Hematopoietic multipotent progenitor cell treated with erythropoietin and hydrocortisone succinate and interleukin-3 and kit ligand, for 17 days (in vitro differentiated cells): ENCODE results near the gene ORC6.

Source experiments
- DNase-seq: peaks from one replicate; pipeline ENCODE4 v3.0.0-alpha.2; 2015; ENCODE audit warnings: low spot score

ORC6 gene

GRCh38 chr16:46701615-46702014 lies 12.2 kb downstream of the ORC6 start:
- DNase-seq = no peak

- DNase-seq = no peak
Observed at GRCh38 chr16:46702030-46702429, 12.6 kb downstream of the ORC6 start.

- no peak for DNase-seq
Observed at GRCh38 chr16:46706642-46707041, 17.2 kb downstream of the ORC6 start.

GRCh38 chr16:46709469-46710005 lies 20.1 kb downstream of the ORC6 start:
- no peak for DNase-seq

GRCh38 chr16:46711106-46712058 lies 21.9 kb downstream of the ORC6 start:
- no peak for DNase-seq

- DNase-seq = no peak
Observed at GRCh38 chr16:46712911-46713310, 23.5 kb downstream of the ORC6 start.

- DNase-seq = no peak
Observed at GRCh38 chr16:46713634-46714033, 24.2 kb downstream of the ORC6 start.

GRCh38 chr16:46714797-46715591 lies 25.5 kb downstream of the ORC6 start:
- no peak for DNase-seq

GRCh38 chr16:46715769-46716305 lies 26.4 kb downstream of the ORC6 start:
- DNase-seq = no peak

GRCh38 chr16:46717692-46718091 lies 28.2 kb downstream of the ORC6 start:
- no peak for DNase-seq

GRCh38 chr16:46718214-46718613 lies 28.8 kb downstream of the ORC6 start:
- no peak for DNase-seq

GRCh38 chr16:46719528-46719927 lies 30.1 kb downstream of the ORC6 start:
- no peak for DNase-seq

- DNase-seq = no peak
Observed at GRCh38 chr16:46720619-46721018, 31.2 kb downstream of the ORC6 start.

- no peak for DNase-seq
Observed at GRCh38 chr16:46721885-46722284, 32.4 kb downstream of the ORC6 start.

GRCh38 chr16:46727184-46727583 lies 37.7 kb downstream of the ORC6 start:
- no peak for DNase-seq

- DNase-seq = no peak
Observed at GRCh38 chr16:46727630-46728029, 38.2 kb downstream of the ORC6 start.

GRCh38 chr16:46728806-46729205 lies 39.3 kb downstream of the ORC6 start:
- no peak for DNase-seq

- DNase-seq = no peak
Observed at GRCh38 chr16:46729326-46729995, 40.0 kb downstream of the ORC6 start.

- DNase-seq = no peak
Observed at GRCh38 chr16:46730126-46730525, 40.7 kb downstream of the ORC6 start.

GRCh38 chr16:46730801-46731690 lies 41.6 kb downstream of the ORC6 start:
- DNase-seq = no peak
